GM12878 (cell line): ENCODE data around the gene DDX11. TPM values are rescaled to one million over a fixed set of nuclear protein-coding genes. Genes with fewer than 3 reads are reported as not detected.
"Not testable (repeated sequence)": the region's sequence is repeated elsewhere in the genome, so short reads cannot be mapped to it uniquely, and the experiment has no call there.

ENCODE experiments used
- ATAC-seq: fragments of 200-7000 bp; cut with Tn5 transposase; 3 replicates; pipeline ENCODE4 v1.9.1; 2020; ENCODE audit warnings: mild to moderate bottlenecking, moderate library complexity
- BruUV-seq: library from RNA; stranded (reverse); fragments of 400-500 nt; replicated peaks from 2 replicates; lab custom pipeline; 2021; lab: Mats Ljungman, UMichigan
- CTCF ChIA-PET: fragments of 300-600 bp; sonication (Branson Sonifier 250); formaldehyde crosslinking; extraction: SDS; loops from one replicate; lab custom pipeline; 2021; ENCODE audit warnings: inconsistent platforms; lab: Yijun Ruan, JAX
- POLR2A ChIA-PET: fragments of 350-600 bp; formaldehyde crosslinking; extraction: SDS; loops from one replicate; lab custom pipeline; 2021; ENCODE audit warnings: inconsistent platforms; lab: Charles Lee
- RAD21 ChIA-PET: fragments of 300-600 bp; sonication (Branson Sonifier 250); formaldehyde crosslinking; loops from one replicate; lab custom pipeline; 2023; ENCODE audit warnings: antibody characterized with exemption; ENCODE audit not compliant: unreplicated experiment; lab: Charles Lee
- SMC1A ChIA-PET: fragments of 300-600 bp; sonication (Branson Sonifier 250); formaldehyde crosslinking; loops from one replicate; lab custom pipeline; 2023; ENCODE audit not compliant: unreplicated experiment, uncharacterized antibody; lab: Charles Lee
- DNase-seq: peaks from one replicate; pipeline ENCODE4 v3.0.0-alpha.2; 2011; ENCODE audit warnings: low read depth, low spot score
- FAIRE-seq: peaks from 3 replicates; lab custom pipeline; 2011; peaks lifted over from hg19 to GRCh38; lab: Jason Lieb, UNC
- H2AFZ ChIP-seq: 2 replicates; pipeline ENCODE4 v1.6.0; 2011; ENCODE audit warnings: low read depth, low read length, control low read depth; ENCODE audit not compliant: control insufficient read depth
- H3K27ac ChIP-seq: 2 replicates; pipeline ENCODE4 v1.5.1; 2011; ENCODE audit warnings: control low read depth; ENCODE audit not compliant: control insufficient read depth, insufficient read depth
- H3K27me3 ChIP-seq, 2 experiments: replicated peaks in 1 of 2; 2 replicates each; pipeline versions ENCODE4 v1.6.0 to v1.6.1; 2011; ENCODE audit warnings: low read length in 1 of 2; ENCODE audit not compliant: control insufficient read depth in 2 of 2, insufficient read depth in 2 of 2
- H3K36me3 ChIP-seq, 2 experiments: 2 replicates each; pipeline ENCODE4 v1.5.1; 2011; ENCODE audit warnings: low read length in 1 of 2; ENCODE audit not compliant: control insufficient read depth in 2 of 2, insufficient read depth in 2 of 2
- H3K4me1 ChIP-seq: 2 replicates; pipeline ENCODE4 v1.6.1; 2011; ENCODE audit warnings: mild to moderate bottlenecking, low read length, moderate library complexity, mixed read lengths; ENCODE audit not compliant: control insufficient read depth, insufficient read depth
- H3K4me2 ChIP-seq: 2 replicates; pipeline ENCODE4 v1.6.0; 2011; ENCODE audit warnings: control low read depth; ENCODE audit not compliant: control insufficient read depth, insufficient read depth
- H3K4me3 ChIP-seq: fragments of 200-600 bp; sonication (generic); 2 replicates; pipeline ENCODE4 v1.5.1; 2016
- H3K79me2 ChIP-seq: 2 replicates; pipeline ENCODE4 v1.6.0; 2011; ENCODE audit warnings: low read length; ENCODE audit not compliant: control insufficient read depth, insufficient read depth
- H3K9ac ChIP-seq: 2 replicates; pipeline ENCODE4 v1.8.0; 2011; ENCODE audit warnings: low read length, control low read depth, mixed read lengths; ENCODE audit not compliant: control insufficient read depth, insufficient read depth
- H3K9me3 ChIP-seq: replicated peaks from 3 replicates; pipeline ENCODE4 v1.5.1; 2011; ENCODE audit warnings: mild to moderate bottlenecking, low read length; ENCODE audit not compliant: control insufficient read depth, insufficient read depth
- H4K20me1 ChIP-seq: 2 replicates; pipeline ENCODE4 v1.6.0; 2011; ENCODE audit not compliant: control insufficient read depth, insufficient read depth
- WGBS: methylation state at CpG from one replicate; pipeline ENCODE4 v1.1.6; 2016; ENCODE audit warnings: low lambda C conversion rate; ENCODE audit not compliant: insufficient replicate concordance, insufficient coverage; ENCODE audit errors: missing lambda C conversion rate; 5-methylcytosine and 5-hydroxymethylcytosine counted together
- in situ Hi-C: fragments of 300-500 bp; cut with MboI; formaldehyde crosslinking; loops from 9 replicates; pipeline ENCODE4 v1.14.3; 2018; ENCODE audit warnings: mixed read lengths
- intact Hi-C: fragments of 100-400 bp; cut with micrococcal nuclease; formaldehyde crosslinking; loops from one replicate; pipeline ENCODE4 v1.14.2; 2022; ENCODE audit not compliant: unreplicated experiment
- polyA plus RNA-seq, 11 experiments: library from polyadenylated mRNA; depleted of rRNA in 4 of 11; unstranded in 6 of 11; stranded (reverse) in 5 of 11; fragments of >200 nt; fragmentation: Nextera tagmentation in 4 of 11; fragmentation: Illumina TruSeq in 1 of 11; extraction: Ambion mirVana in 4 of 11; extraction: Trizol in 1 of 11; gene quantifications; 1 replicate in 1 of 11; 2 replicates in 10 of 11; pipeline versions ENCODE4 v1.2.1 to v1.2.3, GENCODE V29; 2011 to 2016; ENCODE audit warnings: inconsistent platforms in 2 of 11, missing spikeins in 2 of 11, low read depth in 1 of 11
- total RNA-seq, 4 experiments: library from RNA; depleted of rRNA in 3 of 4; stranded (reverse); fragments of >200 nt in 3 of 4; fragmentation: Illumina TruSeq in 1 of 4; extraction: Trizol in 1 of 4; gene quantifications; 2 replicates each; pipeline versions ENCODE4 v1.2.1 to v1.2.3, GENCODE V29; 2013 to 2021

DDX11 gene
- total and polyA plus RNA-seq, 10 of the 15 experiments (the other 5 are each of a cell fraction or from before 2014, with no cell fraction given): 3.8 to 94.2 (median 46.3) TPM

DNA sequence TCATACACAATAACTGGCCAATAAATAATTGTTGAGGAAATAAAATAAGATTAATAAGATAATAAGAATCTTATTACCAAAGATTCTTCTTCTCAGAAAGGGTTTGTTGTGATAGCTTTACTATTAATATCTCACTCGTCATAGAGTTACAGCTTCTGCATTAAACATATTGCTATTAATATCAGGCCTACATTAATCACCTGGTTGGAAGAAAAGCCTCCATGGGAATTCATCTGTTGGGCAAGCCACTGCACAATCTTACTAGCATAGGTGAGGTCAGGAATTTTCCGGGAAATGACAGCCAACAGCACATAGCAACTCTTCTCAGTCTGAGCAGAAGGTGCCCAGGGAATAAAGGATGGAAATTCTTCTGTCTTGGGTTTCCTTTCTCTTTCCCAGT lies 51.5 kb downstream of the DDX11 start:
- H3K4me3 ChIP-seq, BruUV-seq, CTCF ChIA-PET, H3K4me1 ChIP-seq, ATAC-seq, H3K27me3 ChIP-seq, SMC1A ChIA-PET, H3K4me2 ChIP-seq, H3K9ac ChIP-seq, in situ Hi-C loops, intact Hi-C loops, FAIRE-seq, H3K79me2 ChIP-seq, POLR2A ChIA-PET, H3K9me3 ChIP-seq, H3K36me3 ChIP-seq, H2AFZ ChIP-seq, H4K20me1 ChIP-seq, DNase-seq, H3K27ac ChIP-seq, RAD21 ChIA-PET: not testable (repeated sequence)
- WGBS: 38% methylated on average over 2 of the region's 2 CpGs

DNA sequence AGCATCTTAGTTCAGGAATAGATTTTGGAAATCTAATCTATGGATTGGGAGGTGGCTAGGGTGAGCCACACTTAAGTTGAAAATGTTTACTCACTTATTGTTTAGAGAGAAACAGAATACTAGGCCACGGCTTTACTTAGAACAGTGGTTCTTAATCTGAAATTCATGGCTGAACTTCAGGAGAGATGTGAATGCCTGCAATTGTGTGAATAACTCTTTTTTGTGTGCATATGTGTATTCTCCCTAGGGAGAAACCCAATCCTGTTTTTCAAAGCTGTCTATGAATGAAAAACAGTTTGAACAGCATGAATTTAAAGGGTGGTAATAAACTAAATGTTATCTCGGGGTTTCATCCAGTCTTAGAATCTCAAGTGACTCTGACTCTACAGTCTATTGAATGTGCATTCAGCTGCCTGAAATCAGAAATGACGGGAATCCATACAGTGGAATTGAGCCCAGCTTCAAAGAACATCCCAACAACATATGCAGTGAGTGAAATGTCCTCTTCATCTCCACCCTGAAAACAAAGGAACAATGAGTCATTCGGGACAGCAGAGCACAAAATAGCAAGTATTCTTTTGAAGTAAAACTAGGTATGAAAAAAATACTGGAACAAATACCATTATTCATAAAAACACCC lies 53.7 kb downstream of the DDX11 start:
- H3K4me2 ChIP-seq, H3K36me3 ChIP-seq, H3K27me3 ChIP-seq, H3K9me3 ChIP-seq, in situ Hi-C loops, ATAC-seq, BruUV-seq, H3K9ac ChIP-seq, DNase-seq, POLR2A ChIA-PET, intact Hi-C loops, H2AFZ ChIP-seq, H3K4me1 ChIP-seq, RAD21 ChIA-PET, SMC1A ChIA-PET, H3K27ac ChIP-seq, FAIRE-seq, H3K79me2 ChIP-seq, H3K4me3 ChIP-seq, CTCF ChIA-PET, H4K20me1 ChIP-seq: not testable (repeated sequence)
- 36% methylated on average over 2 of the region's 4 CpGs for WGBS

DNA sequence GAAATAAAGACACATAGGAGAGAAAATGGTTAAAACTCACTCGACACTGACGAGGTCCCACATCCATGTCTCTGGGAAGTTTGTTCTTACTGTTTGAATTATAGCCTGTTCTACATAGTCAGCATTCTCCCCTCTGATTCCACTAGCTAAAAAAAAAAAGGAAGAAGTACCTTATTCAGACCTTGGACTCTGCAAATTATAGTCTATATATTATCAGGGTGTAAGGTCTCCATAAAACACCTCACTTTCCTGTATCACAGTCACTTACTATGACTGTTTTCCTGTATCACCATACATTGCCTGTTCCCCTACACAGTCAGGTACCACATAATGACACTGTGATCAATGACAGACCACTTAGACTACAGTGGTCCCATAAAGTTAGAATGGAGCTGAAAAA lies 62.9 kb downstream of the DDX11 start:
- CTCF ChIA-PET, FAIRE-seq, H3K36me3 ChIP-seq, RAD21 ChIA-PET, H3K27ac ChIP-seq, SMC1A ChIA-PET, H4K20me1 ChIP-seq, POLR2A ChIA-PET, H3K79me2 ChIP-seq, H3K4me1 ChIP-seq, intact Hi-C loops, H2AFZ ChIP-seq, in situ Hi-C loops, H3K4me3 ChIP-seq, H3K9ac ChIP-seq, BruUV-seq, H3K27me3 ChIP-seq, H3K9me3 ChIP-seq, DNase-seq, ATAC-seq, H3K4me2 ChIP-seq: not testable (repeated sequence)
- 10% methylated on average over 2 of the region's 2 CpGs for WGBS

DNA sequence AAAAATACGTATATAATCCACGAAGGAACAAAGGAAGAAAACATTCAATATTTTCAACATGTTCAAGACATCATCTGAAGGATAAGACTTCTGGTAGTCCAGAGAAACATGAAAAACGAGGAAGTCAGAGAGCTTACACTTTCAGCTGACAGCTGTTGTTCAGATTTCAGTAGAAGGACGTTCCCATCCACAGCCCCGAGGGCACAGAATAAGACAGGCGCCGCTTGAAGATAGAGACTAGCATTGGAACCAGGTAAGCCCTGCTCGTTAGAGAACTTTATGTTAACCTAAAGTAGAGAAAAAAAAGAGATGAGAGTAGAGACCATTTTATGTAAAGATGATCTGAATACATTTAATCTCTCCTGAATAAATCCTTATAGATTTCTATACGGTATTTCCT lies 71.1 kb downstream of the DDX11 start:
- 24% methylated on average over 9 of the region's 9 CpGs for WGBS
- H3K9me3 ChIP-seq, DNase-seq, H3K4me2 ChIP-seq, H3K4me1 ChIP-seq, SMC1A ChIA-PET, intact Hi-C loops, POLR2A ChIA-PET, ATAC-seq, H3K79me2 ChIP-seq, H2AFZ ChIP-seq, H3K36me3 ChIP-seq, FAIRE-seq, H3K27me3 ChIP-seq, H3K4me3 ChIP-seq, H3K9ac ChIP-seq, H3K27ac ChIP-seq, CTCF ChIA-PET, BruUV-seq, RAD21 ChIA-PET, H4K20me1 ChIP-seq, in situ Hi-C loops: not testable (repeated sequence)
